Thoracic aorta (tissue), 2 donors: ENCODE data around the gene UBE3D. TPM values are rescaled to one million over a fixed set of nuclear protein-coding genes. Genes with fewer than 3 reads are reported as not detected.
A peak's percentile ranks its signal among the peaks of the same experiment; 100 is the strongest.

ENCODE experiments used
- ATAC-seq: fragments of 150-250 bp; one replicate; pipeline ENCODE4 v1.8.0; 2017; ENCODE audit warnings: low read depth; ENCODE audit not compliant: insufficient number of reproducible peaks, low FRiP score
- DNase-seq: peaks from one replicate; pipeline ENCODE4 v3.0.0-alpha.2; 2020; ENCODE audit warnings: low spot score
- H3K27ac ChIP-seq, 2 donors: fragments of 200-600 bp; sonication (generic); 1 replicate in 1 of 2; 2 replicates in 1 of 2; pipeline ENCODE4 v1.5.1; 2016; ENCODE audit warnings: mild to moderate bottlenecking in 2 of 2, moderate library complexity in 2 of 2
- H3K27me3 ChIP-seq: fragments of 200-600 bp; sonication (generic); replicated peaks from 2 replicates; pipeline ENCODE4 v1.6.0; 2016; ENCODE audit warnings: mild to moderate bottlenecking; ENCODE audit not compliant: insufficient read depth
- H3K36me3 ChIP-seq: fragments of 200-600 bp; sonication (generic); one replicate; pipeline ENCODE4 v1.5.1; 2016
- H3K4me1 ChIP-seq, 2 donors: fragments of 200-600 bp; sonication (generic); 1 replicate in 1 of 2; 2 replicates in 1 of 2; pipeline versions ENCODE4 v1.5.1 to v1.6.0; 2016; ENCODE audit warnings: low read depth in 2 of 2, mild to moderate bottlenecking in 1 of 2; ENCODE audit not compliant: control insufficient read depth in 1 of 2
- H3K4me3 ChIP-seq: fragments of 200-600 bp; sonication (generic); 2 replicates; pipeline ENCODE4 v1.5.1; 2016; ENCODE audit warnings: mild to moderate bottlenecking
- H3K9me3 ChIP-seq: fragments of 200-600 bp; sonication (generic); 2 replicates; pipeline ENCODE4 v1.5.1; 2016
- total RNA-seq, 2 donors: library from RNA; depleted of rRNA; stranded (reverse); fragments of >200 nt; gene quantifications; one replicate each; pipeline versions ENCODE4 v1.1.0 to v1.2.3, GENCODE V29; 2016
- TF ChIP-seq, protein P1 (sequence below): fragments of 200-600 bp; sonication (generic); IDR thresholded peaks from one replicate; pipeline ENCODE4 v1.5.1; 2019; ENCODE audit warnings: antibody characterized with exemption

The UBE3D gene
- total RNA-seq, 2 donors from 2014 or later, result 9.6 to 14.0 TPM

DNA sequence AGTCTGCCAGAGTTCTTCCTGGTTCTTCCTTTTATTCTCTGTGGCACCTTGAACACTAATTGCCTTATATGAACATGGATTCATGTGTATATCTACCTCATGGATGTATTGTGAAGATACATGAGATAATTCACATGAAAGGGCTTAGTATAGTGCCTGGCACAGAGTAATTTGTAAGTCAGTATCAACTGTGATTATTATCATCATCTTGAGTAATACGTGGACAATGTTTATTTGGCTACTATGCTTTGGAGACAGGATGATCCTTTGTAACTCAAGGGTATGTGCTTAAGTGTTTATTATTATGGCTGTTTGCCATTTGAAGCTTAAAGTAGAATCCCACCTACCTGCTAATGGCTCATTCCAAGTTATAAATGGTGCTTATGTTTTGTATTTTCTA lies 17.8 kb upstream of the UBE3D start:
- Histone ChIP-seq H3K36me3 (no peaks in the 10 kb centered on the region), H3K9me3 (no peaks in the 10 kb centered on the region), H3K27me3 (no peaks in the 10 kb centered on the region), H3K4me1 (no peaks in the 10 kb centered on the region), H3K27ac (no peak overlapping the region), H3K4me3 (no peak overlapping the region)
- TF ChIP-seq, protein P1, sequence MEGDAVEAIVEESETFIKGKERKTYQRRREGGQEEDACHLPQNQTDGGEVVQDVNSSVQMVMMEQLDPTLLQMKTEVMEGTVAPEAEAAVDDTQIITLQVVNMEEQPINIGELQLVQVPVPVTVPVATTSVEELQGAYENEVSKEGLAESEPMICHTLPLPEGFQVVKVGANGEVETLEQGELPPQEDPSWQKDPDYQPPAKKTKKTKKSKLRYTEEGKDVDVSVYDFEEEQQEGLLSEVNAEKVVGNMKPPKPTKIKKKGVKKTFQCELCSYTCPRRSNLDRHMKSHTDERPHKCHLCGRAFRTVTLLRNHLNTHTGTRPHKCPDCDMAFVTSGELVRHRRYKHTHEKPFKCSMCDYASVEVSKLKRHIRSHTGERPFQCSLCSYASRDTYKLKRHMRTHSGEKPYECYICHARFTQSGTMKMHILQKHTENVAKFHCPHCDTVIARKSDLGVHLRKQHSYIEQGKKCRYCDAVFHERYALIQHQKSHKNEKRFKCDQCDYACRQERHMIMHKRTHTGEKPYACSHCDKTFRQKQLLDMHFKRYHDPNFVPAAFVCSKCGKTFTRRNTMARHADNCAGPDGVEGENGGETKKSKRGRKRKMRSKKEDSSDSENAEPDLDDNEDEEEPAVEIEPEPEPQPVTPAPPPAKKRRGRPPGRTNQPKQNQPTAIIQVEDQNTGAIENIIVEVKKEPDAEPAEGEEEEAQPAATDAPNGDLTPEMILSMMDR, result no peak
- DNase-seq (no peak), ATAC-seq (no peak)

DNA sequence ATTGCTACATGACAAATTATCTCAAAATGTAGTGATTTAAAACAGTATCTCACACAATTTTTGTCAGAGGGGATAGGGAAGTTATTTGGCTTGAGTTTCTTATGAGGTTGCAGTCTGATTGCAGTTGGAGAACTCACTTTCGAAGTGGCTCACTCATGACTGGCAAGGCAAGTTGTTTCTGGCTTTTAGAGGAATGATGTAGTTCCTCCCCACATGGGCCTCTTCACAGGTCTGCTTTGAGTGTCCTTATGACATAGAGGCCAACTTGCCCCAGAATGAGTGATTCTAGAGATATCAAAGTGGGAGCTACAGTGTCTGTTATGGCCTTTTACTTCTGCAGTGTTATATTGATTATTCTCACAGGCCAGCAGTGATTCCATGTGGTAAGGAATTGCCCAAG lies 8.0 kb upstream of the UBE3D start:
- no peaks in the 10 kb centered on the region for H3K27me3 ChIP-seq
- no peaks in the 10 kb centered on the region for H3K36me3 ChIP-seq
- DNase-seq (no peak), ATAC-seq (no peak)
- TF ChIP-seq, protein P1, result no peak
- peaks cover 9 to 29% of the 10 kb centered on the region in 2 donors for H3K4me1 ChIP-seq
- H3K27ac ChIP-seq, result no peak overlapping the region
- no peaks in the 10 kb centered on the region for H3K9me3 ChIP-seq
- no peak overlapping the region for H3K4me3 ChIP-seq

DNA sequence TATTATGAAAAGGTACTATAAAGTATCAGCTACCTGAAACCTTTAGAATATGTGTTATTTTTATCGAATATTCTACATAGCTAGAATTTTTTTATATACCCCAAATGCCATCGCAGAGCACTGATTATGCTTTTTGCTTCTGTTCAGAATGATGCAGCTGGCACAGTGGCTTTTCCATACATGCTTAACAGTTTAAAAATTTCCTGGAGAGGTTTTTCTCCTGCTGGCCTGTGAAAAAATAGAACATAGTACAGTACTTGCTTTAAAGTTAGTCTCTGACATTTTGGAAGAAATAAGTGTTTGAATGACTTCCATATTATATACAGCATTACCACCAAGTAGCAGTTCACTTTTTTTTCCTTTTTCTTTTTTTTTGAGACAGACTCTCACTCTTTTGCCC lies 7.1 kb upstream of the UBE3D start:
- Histone ChIP-seq H3K4me1 (peaks cover 9 to 33% of the 10 kb centered on the region in 2 donors), H3K27me3 (no peaks in the 10 kb centered on the region), H3K36me3 (no peaks in the 10 kb centered on the region), H3K27ac (no peak overlapping the region), H3K9me3 (no peaks in the 10 kb centered on the region), H3K4me3 (no peak overlapping the region)
- DNase-seq (no peak), ATAC-seq (no peak)
- TF ChIP-seq, protein P1, result no peak

DNA sequence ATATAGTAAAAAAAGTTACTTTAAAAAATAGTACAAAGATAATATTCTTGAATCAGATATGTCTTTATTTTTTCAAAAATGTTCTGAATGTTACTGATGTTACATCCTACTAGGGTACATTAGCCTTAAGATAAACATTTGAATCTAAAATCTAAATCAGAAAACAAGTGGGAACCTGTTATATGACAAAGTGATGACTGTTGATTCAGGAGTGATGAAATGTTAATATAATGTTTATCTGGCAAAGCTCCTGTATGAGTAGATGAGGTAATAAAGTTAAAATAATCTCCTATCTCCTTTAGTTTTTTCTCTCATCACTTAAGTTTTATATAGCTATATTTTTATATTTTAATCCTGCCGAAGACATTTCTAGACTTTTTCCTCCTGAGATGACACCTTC lies 6.1 kb upstream of the UBE3D start:
- DNase-seq, result no peak
- no peak overlapping the region for H3K27ac ChIP-seq

DNA sequence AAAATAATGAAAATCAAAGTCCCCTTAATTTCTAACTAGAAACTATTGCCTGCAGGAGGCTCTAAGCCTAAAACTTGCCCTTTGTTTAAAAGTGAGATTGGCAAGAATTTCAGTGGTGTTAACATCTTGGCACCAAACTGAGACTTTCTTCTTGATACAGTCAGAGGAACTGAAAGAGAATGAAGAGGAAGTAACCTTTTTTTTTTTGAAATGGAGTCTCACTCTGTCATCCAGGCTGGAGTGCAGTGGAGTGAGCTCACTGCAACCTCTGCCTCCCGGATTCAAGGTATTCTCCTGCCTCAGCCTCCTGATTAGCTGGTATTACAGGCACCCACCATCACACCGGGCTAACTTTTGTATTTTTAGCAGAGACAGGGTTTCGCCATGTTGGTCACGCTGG lies 5.4 kb upstream of the UBE3D start:
- Histone ChIP-seq H3K9me3 (no peaks in the 10 kb centered on the region), H3K4me3 (peak overlapping the region; percentile 20), H3K36me3 (no peaks in the 10 kb centered on the region), H3K27ac (peak overlapping the region in 1 of 2 donors; percentile 33), H3K4me1 (peaks cover 10 to 35% of the 10 kb centered on the region in 2 donors), H3K27me3 (no peaks in the 10 kb centered on the region)
- TF ChIP-seq, protein P1, result no peak
- no peak for ATAC-seq
- no peak for DNase-seq

More for the DNA sequence above, 6.1 kb upstream of the UBE3D start:
- Histone ChIP-seq H3K4me3 (no peak overlapping the region), H3K9me3 (no peaks in the 10 kb centered on the region), H3K4me1 (peaks cover 9 to 33% of the 10 kb centered on the region in 2 donors), H3K36me3 (no peaks in the 10 kb centered on the region), H3K27me3 (no peaks in the 10 kb centered on the region)
- ATAC-seq, result no peak
- TF ChIP-seq, protein P1, result no peak
